GM10248 (cell line): ENCODE data around the gene APMAP.

ENCODE experiments used
- CTCF ChIA-PET: fragments of 300-600 bp; sonication (Branson Sonifier 250); formaldehyde crosslinking; extraction: SDS; loops from one replicate; lab custom pipeline; 2021; ENCODE audit warnings: antibody characterized with exemption; lab: Yijun Ruan, JAX
- POLR2A ChIA-PET: fragments of 350-650 bp; sonication (Branson Sonifier 250); formaldehyde crosslinking; extraction: SDS; loops from one replicate; lab custom pipeline; 2020; ENCODE audit warnings: antibody characterized with exemption; lab: Yijun Ruan, JAX
- DNase-seq: peaks from one replicate; pipeline ENCODE4 v3.0.0; 2012; ENCODE audit errors: extremely low spot score
- CTCF ChIP-seq: IDR thresholded peaks from 2 replicates; pipeline ENCODE4 v1.5.1; 2012; ENCODE audit warnings: mild to moderate bottlenecking, low read depth; ENCODE audit errors: extremely low read depth, missing control alignments, control extremely low read depth

Gene APMAP

GRCh38 chr20:24914388-24915241, 77.9 kb downstream of the APMAP start:
- no peak for TF ChIP-seq CTCF
- POLR2A ChIA-PET, result no interaction called here
- CTCF ChIA-PET, result no interaction called here
- DNase-seq, result no peak

GRCh38 chr20:24913076-24913628, 79.4 kb downstream of the APMAP start:
- TF ChIP-seq CTCF, result no peak
- no peak for DNase-seq
- ChIA-PET CTCF (no interaction called here), POLR2A (no interaction called here)
